Aorta (tissue), 5 donors: ENCODE results near the gene NBEA. TPM values are rescaled to one million over a fixed set of nuclear protein-coding genes. Genes with fewer than 3 reads are reported as not detected.
A peak's percentile ranks its signal among the peaks of the same experiment; 100 is the strongest.

Experiments used
- ATAC-seq: fragments of 200-7000 bp; cut with Tn5 transposase; one replicate; pipeline ENCODE4 v1.9.1; 2022; ENCODE audit warnings: moderate library complexity; ENCODE audit not compliant: low FRiP score
- DNase-seq, 2 donors: peaks; one replicate each; pipeline ENCODE4 v3.0.0-alpha.2; 2020
- H3K27ac ChIP-seq, 2 donors: one replicate each; pipeline ENCODE4 v1.5.1; 2013; ENCODE audit warnings: low read length in 2 of 2, mild to moderate bottlenecking in 2 of 2, moderate library complexity in 2 of 2, control low read depth in 1 of 2, inconsistent platforms in 1 of 2, low read depth in 1 of 2
- H3K27me3 ChIP-seq, 2 donors: one replicate each; pipeline ENCODE4 v1.6.1; 2013; ENCODE audit warnings: control low read depth in 1 of 2, low read length in 1 of 2, mild to moderate bottlenecking in 1 of 2, moderate library complexity in 1 of 2; ENCODE audit not compliant: insufficient read depth in 2 of 2, control insufficient read depth in 1 of 2
- H3K36me3 ChIP-seq, 2 donors: one replicate each; pipeline ENCODE4 v1.6.1; 2013; ENCODE audit warnings: control low read depth in 1 of 2, low read length in 1 of 2, mild to moderate bottlenecking in 1 of 2; ENCODE audit not compliant: insufficient read depth in 2 of 2, control insufficient read depth in 1 of 2
- H3K4me1 ChIP-seq, 2 donors: one replicate each; pipeline ENCODE4 v1.6.1; 2013; ENCODE audit warnings: low read length in 2 of 2, control low read depth in 1 of 2, mild to moderate bottlenecking in 1 of 2, moderate library complexity in 1 of 2; ENCODE audit not compliant: insufficient read depth in 2 of 2, control insufficient read depth in 1 of 2
- H3K4me3 ChIP-seq, 2 donors: one replicate each; pipeline ENCODE4 v1.5.1; 2013; ENCODE audit warnings: low read length in 2 of 2, control low read depth in 1 of 2, mild to moderate bottlenecking in 1 of 2
- H3K9me3 ChIP-seq: one replicate; pipeline ENCODE4 v1.6.1; 2013; ENCODE audit warnings: mild to moderate bottlenecking, low read length; ENCODE audit not compliant: control insufficient read depth
- WGBS, 2 donors: extraction: QIAGEN DNeasy Blood & Tissue Kit; methylation state at CpG; one replicate each; pipeline ENCODE4 v1.1.7; 2013; 5-methylcytosine and 5-hydroxymethylcytosine counted together
- intact Hi-C, 2 donors: fragments of 100-400 bp; cut with DNase I; formaldehyde crosslinking; loops; one replicate each; pipeline versions ENCODE4 v1.14.2 to v1.15.0; 2022
- polyA plus RNA-seq, 2 donors: library from polyadenylated mRNA; stranded (reverse); fragments of 200-250 nt; gene quantifications; one replicate each; pipeline ENCODE4 v1.2.3, GENCODE V29; 2013
- total RNA-seq, 2 donors: library from RNA; stranded (reverse); fragmentation: NEBNext Ultra II Directional; extraction: Animal tissue kit (Norgen Biotek cat#: 25700); gene quantifications; one replicate each; pipeline ENCODE4 v1.2.1, GENCODE V29; 2021
- donor health status: healthy with polysubstance abuse.
- donor health status: Bipolar disorder and iron deficiency.
- donor health status: DM: no; HTN: no; CAD: no.
- donor health status: DM: no; HTN: no; CAD: no.
- donor health status: DM: yes; HTN: yes; CAD: no.

NBEA gene
- total and polyA plus RNA-seq, 4 donors = 1.9 to 14.7 (median 8.8) TPM

GRCh38 chr13:35469806-35470525 is 527.9 kb downstream of the NBEA start:
- no peak for DNase-seq
- WGBS, 2 donors = 76 to 77% methylated on average over 10 of the region's 10 CpGs
- no peaks in the 10 kb centered on the region for H3K4me1 ChIP-seq
- H3K27me3 ChIP-seq = no peaks in the 10 kb centered on the region
- no peaks in the 10 kb centered on the region for H3K36me3 ChIP-seq
- intact Hi-C loops = no loop called here
- H3K9me3 ChIP-seq = no peaks in the 10 kb centered on the region
- ATAC-seq = no peak
- H3K27ac ChIP-seq = no peak overlapping the region
- H3K4me3 ChIP-seq = peak overlapping the region; percentile 4 to 37

GRCh38 chr13:35470671-35471661 is 528.9 kb downstream of the NBEA start:
- Histone ChIP-seq H3K27me3 (no peaks in the 10 kb centered on the region), H3K36me3 (no peaks in the 10 kb centered on the region), H3K4me3 (peak overlapping the region; percentile 4 to 37), H3K27ac (peak overlapping the region in 1 of 2 donors; percentile 66), H3K9me3 (no peaks in the 10 kb centered on the region), H3K4me1 (no peaks in the 10 kb centered on the region)
- ATAC-seq = peak; percentile 85
- WGBS, 2 donors = 8 to 9% methylated on average over 68 of the region's 68 CpGs
- intact Hi-C loops = no loop called here
- DNase-seq = peak; percentile 46 to 83

- H3K27ac ChIP-seq = no peak overlapping the region
- intact Hi-C loops = no loop called here
- no peaks in the 10 kb centered on the region for H3K36me3 ChIP-seq
Observed at GRCh38 chr13:35471706-35472322, 529.7 kb downstream of the NBEA start.

GRCh38 chr13:35472323-35472881 is 530.3 kb downstream of the NBEA start:
- ATAC-seq (no peak), DNase-seq (no peak)
- H3K27me3 ChIP-seq = no peaks in the 10 kb centered on the region
- H3K4me1 ChIP-seq = no peaks in the 10 kb centered on the region
- no peaks in the 10 kb centered on the region for H3K36me3 ChIP-seq
- intact Hi-C loops = no loop called here
- no peaks in the 10 kb centered on the region for H3K9me3 ChIP-seq
- no peak overlapping the region for H3K4me3 ChIP-seq
- H3K27ac ChIP-seq = no peak overlapping the region
- WGBS, 2 donors = 63 to 81% methylated on average over 7 of the region's 7 CpGs

More at GRCh38 chr13:35471706-35472322, 529.7 kb downstream of the NBEA start:
- no peak overlapping the region for H3K4me3 ChIP-seq
- DNase-seq = no peak
- no peaks in the 10 kb centered on the region for H3K4me1 ChIP-seq
- no peaks in the 10 kb centered on the region for H3K9me3 ChIP-seq
- no peak for ATAC-seq
- H3K27me3 ChIP-seq = no peaks in the 10 kb centered on the region
- 55 to 59% methylated on average over 28 of the region's 28 CpGs for WGBS, 2 donors

- H3K27ac ChIP-seq = no peak overlapping the region
- intact Hi-C loops = no loop called here
- no peak for DNase-seq
Observed at GRCh38 chr13:35473206-35473775, 531.2 kb downstream of the NBEA start.

GRCh38 chr13:35473802-35474201 is 531.7 kb downstream of the NBEA start:
- Histone ChIP-seq H3K4me1 (no peaks in the 10 kb centered on the region), H3K27me3 (no peaks in the 10 kb centered on the region), H3K9me3 (no peaks in the 10 kb centered on the region), H3K27ac (no peak overlapping the region), H3K36me3 (no peaks in the 10 kb centered on the region), H3K4me3 (no peak overlapping the region)
- intact Hi-C loops = no loop called here
- DNase-seq (no peak), ATAC-seq (no peak)
- 77 to 98% methylated on average over 2 of the region's 2 CpGs for WGBS, 2 donors

More at GRCh38 chr13:35473206-35473775, 531.2 kb downstream of the NBEA start:
- no peaks in the 10 kb centered on the region for H3K4me1 ChIP-seq
- no peaks in the 10 kb centered on the region for H3K9me3 ChIP-seq
- H3K36me3 ChIP-seq = no peaks in the 10 kb centered on the region
- H3K27me3 ChIP-seq = no peaks in the 10 kb centered on the region
- H3K4me3 ChIP-seq = no peak overlapping the region
- ATAC-seq = no peak

GRCh38 chr13:35474496-35475211 is 532.6 kb downstream of the NBEA start:
- ATAC-seq = no peak
- H3K27ac ChIP-seq = peak overlapping the region in 1 of 2 donors; percentile 0
- no peak for DNase-seq
- no peaks in the 10 kb centered on the region for H3K36me3 ChIP-seq
- no peaks in the 10 kb centered on the region for H3K4me1 ChIP-seq
- H3K27me3 ChIP-seq = no peaks in the 10 kb centered on the region
- peak overlapping the region in 1 of 2 donors; percentile 38 for H3K4me3 ChIP-seq
- 41 to 47% methylated on average over 17 of the region's 17 CpGs for WGBS, 2 donors
- H3K9me3 ChIP-seq = no peaks in the 10 kb centered on the region
- intact Hi-C loops = no loop called here
